Loucy (cell line): ENCODE measurements around the gene PLK2.

Source experiments
- H2AFZ ChIP-seq: fragments of 200-600 bp; sonication (generic); 2 replicates; pipeline ENCODE4 v1.6.0; 2016; ENCODE audit warnings: antibody characterized with exemption, mild to moderate bottlenecking, low read length, moderate library complexity
- H3F3A ChIP-seq: fragments of 200-600 bp; 2 replicates; pipeline ENCODE4 v1.6.0; 2016; ENCODE audit warnings: antibody characterized with exemption, low read depth, mild to moderate bottlenecking
- H3K27me3 ChIP-seq: fragments of 200-600 bp; sonication (generic); 2 replicates; pipeline ENCODE4 v1.6.1; 2014; ENCODE audit warnings: low read length, mild to moderate bottlenecking; ENCODE audit not compliant: insufficient read depth, poor library complexity, severe bottlenecking
- H3K36me3 ChIP-seq: fragments of 200-600 bp; sonication (generic); 2 replicates; pipeline ENCODE4 v1.6.1; 2016; ENCODE audit warnings: low read length; ENCODE audit not compliant: insufficient read depth
- H3K4me1 ChIP-seq: fragments of 200-600 bp; sonication (generic); 2 replicates; pipeline ENCODE4 v1.5.1; 2014; ENCODE audit warnings: low read length, mild to moderate bottlenecking; ENCODE audit not compliant: insufficient read depth, poor library complexity, severe bottlenecking
- H3K4me2 ChIP-seq: fragments of 200-600 bp; sonication (generic); 2 replicates; pipeline ENCODE4 v1.6.0; 2014; ENCODE audit warnings: antibody characterized with exemption, low read length, low read depth, mild to moderate bottlenecking; ENCODE audit not compliant: poor library complexity, severe bottlenecking
- H3K4me3 ChIP-seq: fragments of 200-600 bp; sonication (generic); 2 replicates; pipeline ENCODE4 v1.5.1; 2014; ENCODE audit warnings: low read length, mild to moderate bottlenecking, mixed read lengths; ENCODE audit not compliant: poor library complexity, severe bottlenecking
- H3K79me2 ChIP-seq: fragments of 200-600 bp; sonication (generic); 2 replicates; pipeline ENCODE4 v1.6.1; 2014; ENCODE audit warnings: low read length; ENCODE audit not compliant: insufficient read depth
- H3K9ac ChIP-seq: fragments of 200-600 bp; sonication (generic); 2 replicates; pipeline ENCODE4 v1.6.0; 2014; ENCODE audit warnings: mild to moderate bottlenecking, low read depth, low read length, moderate library complexity; ENCODE audit not compliant: poor library complexity, severe bottlenecking
- H3K9me2 ChIP-seq: fragments of 200-600 bp; sonication (generic); replicated peaks from 2 replicates; pipeline ENCODE4 v1.6.1; 2016; ENCODE audit warnings: low read depth, low read length, mixed read lengths
- H3K9me3 ChIP-seq: fragments of 200-600 bp; sonication (generic); 2 replicates; pipeline ENCODE4 v1.6.1; 2014; ENCODE audit warnings: mild to moderate bottlenecking, antibody characterized with exemption, low read length, low read depth; ENCODE audit not compliant: insufficient read depth
- H4K20me1 ChIP-seq: fragments of 200-600 bp; sonication (generic); 2 replicates; pipeline ENCODE4 v1.6.0; 2014; ENCODE audit warnings: antibody characterized with exemption, low read length, mild to moderate bottlenecking; ENCODE audit not compliant: insufficient read depth, poor library complexity, severe bottlenecking
- EZH2phosphoT487 ChIP-seq: fragments of 200-600 bp; IDR thresholded peaks from 2 replicates; pipeline ENCODE4 v1.6.1; 2018; ENCODE audit warnings: antibody characterized with exemption, mild to moderate bottlenecking, moderate library complexity, borderline replicate concordance
- TF ChIP-seq, protein P1 (sequence below): fragments of 200-600 bp; sonication (generic); conservative IDR thresholded peaks from 2 replicates; pipeline ENCODE4 v1.5.1; 2014; ENCODE audit warnings: mild to moderate bottlenecking, antibody characterized with exemption, low read length

Gene PLK2

DNA sequence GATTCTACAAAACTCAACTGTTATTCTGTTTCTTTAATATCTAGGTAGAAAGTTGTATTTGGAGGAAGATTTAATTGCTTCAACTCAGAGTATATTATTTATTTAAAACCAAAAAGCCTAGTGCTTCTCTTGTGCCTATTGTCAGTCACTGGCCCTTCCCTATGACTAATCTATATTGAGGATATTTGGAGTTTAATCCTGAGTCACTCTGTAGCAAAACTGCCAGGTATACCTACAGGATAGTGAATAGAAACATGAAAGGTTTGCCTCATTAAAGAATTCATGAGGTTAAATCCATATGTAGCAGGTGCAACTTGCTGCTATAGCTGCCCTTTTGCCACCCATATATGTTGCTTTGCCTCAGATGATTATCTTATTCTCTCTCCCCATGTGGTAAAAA is 15.1 kb downstream of the PLK2 start:
- TF ChIP-seq EZH2phosphoT487, result no peak
- TF ChIP-seq, protein P1, sequence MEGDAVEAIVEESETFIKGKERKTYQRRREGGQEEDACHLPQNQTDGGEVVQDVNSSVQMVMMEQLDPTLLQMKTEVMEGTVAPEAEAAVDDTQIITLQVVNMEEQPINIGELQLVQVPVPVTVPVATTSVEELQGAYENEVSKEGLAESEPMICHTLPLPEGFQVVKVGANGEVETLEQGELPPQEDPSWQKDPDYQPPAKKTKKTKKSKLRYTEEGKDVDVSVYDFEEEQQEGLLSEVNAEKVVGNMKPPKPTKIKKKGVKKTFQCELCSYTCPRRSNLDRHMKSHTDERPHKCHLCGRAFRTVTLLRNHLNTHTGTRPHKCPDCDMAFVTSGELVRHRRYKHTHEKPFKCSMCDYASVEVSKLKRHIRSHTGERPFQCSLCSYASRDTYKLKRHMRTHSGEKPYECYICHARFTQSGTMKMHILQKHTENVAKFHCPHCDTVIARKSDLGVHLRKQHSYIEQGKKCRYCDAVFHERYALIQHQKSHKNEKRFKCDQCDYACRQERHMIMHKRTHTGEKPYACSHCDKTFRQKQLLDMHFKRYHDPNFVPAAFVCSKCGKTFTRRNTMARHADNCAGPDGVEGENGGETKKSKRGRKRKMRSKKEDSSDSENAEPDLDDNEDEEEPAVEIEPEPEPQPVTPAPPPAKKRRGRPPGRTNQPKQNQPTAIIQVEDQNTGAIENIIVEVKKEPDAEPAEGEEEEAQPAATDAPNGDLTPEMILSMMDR, result no peak

DNA sequence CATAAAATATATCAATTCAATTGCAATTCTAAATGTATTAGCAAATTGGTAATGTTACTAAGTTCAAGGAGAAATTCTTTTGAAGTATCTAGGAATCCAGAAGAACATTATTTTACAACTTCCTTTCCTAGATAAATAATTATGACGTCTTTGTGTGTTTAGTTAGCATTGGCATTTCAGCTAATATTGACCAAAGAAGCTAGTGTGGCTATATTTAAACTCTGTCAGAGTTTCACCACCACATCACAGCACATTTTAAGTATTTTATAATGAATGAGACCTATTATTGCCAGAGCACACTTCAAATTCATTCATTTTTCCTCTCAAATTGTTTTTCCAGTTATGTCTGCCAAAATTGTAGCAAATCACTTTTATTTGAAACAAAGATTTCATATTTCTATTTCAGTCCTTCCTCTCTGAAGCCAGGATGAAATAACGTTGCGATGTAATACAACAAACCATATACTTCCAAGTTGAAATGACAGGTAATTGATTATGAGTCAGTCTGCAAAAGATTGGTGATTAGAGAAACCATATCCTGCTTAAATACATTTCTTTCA is 18.9 kb downstream of the PLK2 start:
- H3F3A ChIP-seq, result no peaks in the 10 kb centered on the region
- no peaks in the 10 kb centered on the region for H3K79me2 ChIP-seq
- no peak overlapping the region for H3K4me3 ChIP-seq
- no peak overlapping the region for H3K9ac ChIP-seq
- no peaks in the 10 kb centered on the region for H4K20me1 ChIP-seq
- no peak for TF ChIP-seq EZH2phosphoT487
- TF ChIP-seq, protein P1, result no peak
- H3K27me3 ChIP-seq, result no peaks in the 10 kb centered on the region
- H2AFZ ChIP-seq, result no peak overlapping the region
- H3K4me1 ChIP-seq, result no peaks in the 10 kb centered on the region
- H3K4me2 ChIP-seq, result no peak overlapping the region
- H3K36me3 ChIP-seq, result no peaks in the 10 kb centered on the region
- H3K9me2 ChIP-seq, result no peaks in the 10 kb centered on the region
- H3K9me3 ChIP-seq, result no peaks in the 10 kb centered on the region

More for the DNA sequence above, 15.1 kb downstream of the PLK2 start:
- Histone ChIP-seq H3K36me3 (no peaks in the 10 kb centered on the region), H4K20me1 (no peaks in the 10 kb centered on the region), H3K4me2 (no peak overlapping the region), H3F3A (no peaks in the 10 kb centered on the region), H3K9me2 (no peaks in the 10 kb centered on the region), H3K4me1 (no peaks in the 10 kb centered on the region), H3K9me3 (no peaks in the 10 kb centered on the region), H2AFZ (no peak overlapping the region), H3K79me2 (no peaks in the 10 kb centered on the region), H3K4me3 (no peak overlapping the region), H3K9ac (no peak overlapping the region), H3K27me3 (no peaks in the 10 kb centered on the region)

DNA sequence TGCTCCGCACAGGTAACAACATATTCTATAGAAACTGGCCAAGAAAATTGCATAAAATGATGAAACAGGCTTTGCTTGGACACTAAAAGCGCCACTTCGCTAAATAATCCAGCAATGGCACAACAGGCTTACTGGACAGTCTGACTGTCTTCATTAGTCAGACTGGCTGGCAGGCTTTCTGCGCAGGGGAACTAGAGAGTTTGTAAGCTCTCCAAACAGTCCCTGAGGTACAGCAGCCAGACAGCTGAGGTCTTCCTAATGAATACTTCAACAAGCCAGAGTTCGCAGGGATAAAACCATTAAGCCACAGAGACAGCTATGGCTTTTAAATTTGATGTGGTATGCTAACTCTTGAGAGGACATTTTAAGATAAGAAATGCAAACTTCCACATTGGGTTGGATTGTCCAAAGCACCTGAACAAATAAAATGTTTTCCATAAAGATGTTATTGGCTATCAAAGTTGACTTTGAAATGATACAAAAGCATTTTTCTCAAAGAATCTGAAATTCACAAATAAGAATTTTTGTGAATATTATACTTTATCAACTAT is 20.7 kb downstream of the PLK2 start:
- H3K9me3 ChIP-seq, result no peaks in the 10 kb centered on the region
- H3K4me1 ChIP-seq, result peaks cover 4% of the 10 kb centered on the region
- TF ChIP-seq, protein P1, result no peak
- no peak for TF ChIP-seq EZH2phosphoT487
- H2AFZ ChIP-seq, result no peak overlapping the region
- no peaks in the 10 kb centered on the region for H3K36me3 ChIP-seq
- no peak overlapping the region for H3K4me3 ChIP-seq
- H3K79me2 ChIP-seq, result no peaks in the 10 kb centered on the region
- no peak overlapping the region for H3K9ac ChIP-seq
- no peak overlapping the region for H3K4me2 ChIP-seq
- no peaks in the 10 kb centered on the region for H4K20me1 ChIP-seq
- no peaks in the 10 kb centered on the region for H3K27me3 ChIP-seq
- no peaks in the 10 kb centered on the region for H3F3A ChIP-seq
- H3K9me2 ChIP-seq, result no peaks in the 10 kb centered on the region
